DMS114 treated with DMSO at 0.1 percent for 48 hours (cell line): Measurements from ENCODE around the gene CLCNKB.
"Not testable (repeated sequence)": the region's sequence is repeated elsewhere in the genome, so short reads cannot be mapped to it uniquely, and the experiment has no call there.

Experiments used
- DNase-seq: peaks from one replicate; lab custom pipeline; 2025; ENCODE audit not compliant: unreplicated experiment; lab: John Stamatoyannopoulos, UW

The CLCNKB gene

GRCh38 chr1:16029288-16029687, 14.3 kb upstream of the CLCNKB start:
- no peak for DNase-seq

DNA sequence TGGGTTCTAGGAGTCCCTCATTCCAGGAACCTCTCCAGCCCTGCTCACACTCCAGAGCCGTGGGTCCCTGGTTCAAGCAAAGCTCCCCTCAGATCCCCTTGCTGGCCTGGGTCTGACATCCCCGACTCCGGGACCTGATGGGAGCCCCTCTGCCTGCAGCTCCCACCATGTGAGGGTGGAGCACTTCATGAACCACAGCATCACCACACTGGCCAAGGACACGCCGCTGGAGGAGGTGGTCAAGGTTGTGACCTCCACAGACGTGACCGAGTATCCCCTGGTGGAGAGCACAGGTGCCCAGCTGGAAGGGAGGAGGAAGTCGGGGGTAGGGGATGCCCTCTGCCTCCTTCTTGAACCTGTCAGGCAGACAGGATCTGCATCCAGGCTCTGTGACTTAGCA, 12.0 kb upstream of the CLCNKB start:
- DNase-seq: no peak

DNA sequence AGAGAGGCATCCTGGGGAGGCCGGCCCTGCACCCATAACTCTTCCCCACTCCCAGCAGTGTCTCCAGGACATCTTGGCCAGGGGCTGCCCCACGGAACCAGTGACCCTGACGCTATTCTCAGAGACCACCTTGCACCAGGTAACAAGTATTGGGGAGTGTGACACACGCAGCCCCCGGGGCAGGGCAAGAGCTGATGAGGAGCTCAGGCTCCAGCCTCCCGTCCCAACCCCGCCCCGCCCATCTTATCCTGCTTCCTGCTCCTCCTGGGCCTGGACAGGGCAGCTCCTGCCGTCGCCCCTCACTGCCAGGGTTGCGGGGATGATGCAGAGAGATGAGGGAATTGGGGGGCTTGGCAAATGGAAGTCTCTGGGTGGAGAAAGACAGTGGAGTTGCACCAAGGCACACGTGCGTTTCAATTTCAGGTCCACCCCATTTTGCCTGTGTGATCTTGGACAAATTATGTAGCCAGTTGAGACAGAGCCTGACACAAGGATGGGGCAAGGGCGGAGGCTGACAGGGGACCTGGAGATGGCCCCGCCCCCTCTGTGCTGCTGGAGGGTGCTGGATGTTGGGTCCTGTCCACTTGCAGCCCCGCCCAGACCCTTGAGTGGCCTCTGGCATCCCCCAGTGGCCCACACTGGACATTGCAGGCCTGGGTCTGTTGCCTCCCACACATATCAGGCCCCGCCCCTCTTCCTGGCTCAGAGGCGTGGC, 11.0 kb upstream of the CLCNKB start:
- peak; percentile 81 for DNase-seq

- DNase-seq: not testable (repeated sequence)
These were observed 10.4 kb upstream of the CLCNKB start for GRCh38 chr1:16033103-16033632.

DNA sequence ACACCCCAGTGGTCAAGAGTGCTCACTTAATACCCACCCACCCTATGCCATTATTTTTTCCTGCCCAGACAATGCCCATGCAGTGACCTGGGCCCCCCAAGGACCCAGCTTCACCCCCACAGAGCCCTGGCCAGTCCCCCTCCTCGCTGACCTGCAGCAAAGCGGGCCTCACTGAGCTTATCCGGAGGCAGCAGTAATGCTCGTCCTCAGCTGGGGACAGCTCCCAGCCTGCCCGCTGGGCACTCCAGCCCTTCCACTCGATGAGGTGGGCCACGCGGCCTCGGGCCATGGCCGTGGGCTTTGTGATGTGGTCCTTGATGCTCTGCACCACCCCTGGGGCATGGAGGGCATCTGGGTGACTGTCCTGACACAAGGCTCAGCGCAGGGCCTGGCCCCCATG, 7.1 kb upstream of the CLCNKB start:
- not testable (repeated sequence) for DNase-seq

DNA sequence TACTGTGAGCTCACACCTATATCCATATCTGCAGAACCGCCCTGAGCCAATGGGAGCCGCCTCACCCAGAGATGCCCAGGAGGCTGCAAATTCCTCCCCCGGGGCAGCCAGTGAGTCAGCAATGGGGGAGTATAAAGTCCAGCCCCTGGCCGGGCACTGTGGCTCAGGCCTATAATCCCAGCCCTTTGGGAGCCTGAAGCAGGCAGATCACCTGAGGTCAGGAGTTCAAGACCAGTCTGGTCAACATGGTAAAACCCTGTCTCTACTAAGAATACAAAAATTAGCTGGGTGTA, 5.0 kb upstream of the CLCNKB start:
- no peak for DNase-seq

- not testable (repeated sequence) for DNase-seq
These were observed 3.7 kb upstream of the CLCNKB start for GRCh38 chr1:16039871-16040270.

DNA sequence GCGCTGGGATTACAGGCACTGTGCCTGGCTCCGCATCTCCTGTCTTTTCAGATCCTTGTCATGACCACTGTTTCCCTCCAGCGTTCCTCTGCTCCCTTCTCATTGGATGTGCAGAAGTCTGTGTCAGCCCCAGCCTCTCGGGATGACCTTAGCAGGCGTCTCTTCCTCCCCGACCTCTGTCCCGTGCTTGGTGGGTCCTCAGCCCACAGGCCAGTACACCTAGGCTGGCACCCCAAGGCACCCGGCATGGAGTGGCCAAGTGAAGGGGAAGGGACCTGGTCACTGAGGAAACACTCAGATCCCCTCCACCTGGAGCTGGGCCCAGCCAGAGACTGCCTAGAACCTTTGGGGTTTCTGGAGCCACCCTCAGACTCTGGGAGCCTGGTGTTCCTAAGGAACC, 2.4 kb upstream of the CLCNKB start:
- DNase-seq: no peak

DNA sequence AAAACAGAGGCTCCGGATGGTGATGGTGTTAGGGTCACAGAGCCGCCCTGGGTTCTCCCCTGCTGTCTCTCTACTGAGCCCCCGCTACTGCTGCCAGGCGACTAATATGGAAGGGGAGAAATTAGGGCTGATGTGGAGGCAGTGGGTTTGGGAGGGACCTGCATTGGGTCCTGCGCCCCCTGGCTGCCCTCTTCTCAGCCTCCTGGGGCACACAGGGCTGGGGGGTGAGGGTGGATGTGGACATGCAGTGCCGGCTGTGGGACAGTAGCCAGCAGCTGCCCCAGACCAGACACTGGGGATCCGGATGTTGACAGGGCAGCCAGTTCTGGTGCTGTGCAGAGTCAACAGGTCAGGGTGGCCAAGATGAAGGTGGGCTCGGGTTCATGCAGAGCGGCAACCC, 1.5 kb upstream of the CLCNKB start:
- DNase-seq: no peak

DNA sequence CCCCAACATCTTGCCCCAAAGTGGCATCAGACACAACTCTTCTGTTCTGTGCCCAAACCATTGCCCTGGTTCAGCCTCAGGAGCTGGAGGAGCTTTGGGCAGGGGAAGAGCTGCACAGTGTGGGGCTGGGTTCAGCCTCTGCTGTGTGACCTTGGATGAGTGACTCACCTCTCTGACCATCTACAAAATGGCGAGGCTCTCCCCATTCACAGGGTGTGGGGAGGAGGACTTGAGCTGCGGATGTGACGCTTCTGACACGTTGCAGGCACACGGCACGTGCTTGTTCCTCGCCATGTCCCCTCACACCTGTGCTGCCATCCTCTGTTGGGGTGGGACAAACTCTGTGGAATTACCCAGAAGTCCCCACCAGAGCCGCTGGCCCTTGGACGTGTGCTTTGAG, 928 bp upstream of the CLCNKB start:
- DNase-seq: not testable (repeated sequence)

DNA sequence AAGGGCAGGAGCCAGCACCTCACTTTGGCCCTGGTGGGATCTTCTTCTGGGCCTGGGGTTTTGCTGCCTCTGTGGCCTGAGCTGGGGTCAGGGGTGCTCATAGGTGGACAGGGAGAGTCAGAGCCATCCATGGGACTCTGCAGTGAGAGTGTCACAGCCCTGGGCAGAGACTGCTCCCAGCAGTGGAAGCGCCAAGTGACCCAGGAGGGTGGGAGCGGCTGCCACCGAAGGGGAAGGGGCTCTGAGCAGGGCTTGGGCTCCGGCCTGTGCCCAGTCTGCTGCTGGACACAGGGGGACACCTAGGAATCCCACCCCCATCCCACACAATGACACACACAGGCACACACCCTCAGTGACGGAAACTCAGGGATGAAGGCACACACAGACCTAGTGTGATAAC, 368 bp downstream of the CLCNKB start:
- DNase-seq: no peak

GRCh38 chr1:16046842-16047241, 3.3 kb downstream of the CLCNKB start:
- DNase-seq: no peak

- DNase-seq: no peak
These were observed 4.4 kb downstream of the CLCNKB start for GRCh38 chr1:16047791-16048475.

DNA sequence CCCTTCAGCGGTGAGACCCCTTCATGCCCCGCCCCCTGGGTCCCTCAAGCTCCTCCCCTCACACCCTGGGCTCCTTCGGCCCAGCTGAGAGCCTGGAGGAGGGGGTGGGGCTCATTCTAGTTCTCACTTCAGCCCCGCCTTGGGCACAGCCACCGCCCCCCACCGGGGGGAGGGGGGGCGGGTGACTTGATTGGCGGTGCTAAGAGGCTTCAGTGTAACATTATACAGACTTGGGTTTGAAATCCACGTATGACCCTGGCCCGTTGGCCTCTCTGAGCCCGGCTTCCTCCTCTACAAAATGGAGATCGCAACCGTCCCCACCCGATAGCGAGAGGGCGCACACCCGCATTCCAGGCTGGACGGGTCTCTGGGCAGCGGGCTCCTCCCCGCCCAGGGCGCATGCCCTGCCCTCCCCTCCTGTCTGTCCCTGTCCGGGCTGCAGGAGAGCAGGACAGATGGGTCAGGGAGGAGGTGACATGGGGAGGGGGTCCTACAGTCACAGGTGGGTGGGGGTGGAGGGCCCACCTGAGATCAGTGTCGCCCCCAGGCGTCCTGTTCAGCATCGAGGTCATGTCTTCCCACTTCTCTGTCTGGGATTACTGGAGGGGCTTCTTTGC, 5.1 kb downstream of the CLCNKB start:
- no peak for DNase-seq

- DNase-seq: no peak
These were observed 6.7 kb downstream of the CLCNKB start for GRCh38 chr1:16050328-16050727.

- DNase-seq: no peak
These were observed 7.5 kb downstream of the CLCNKB start for GRCh38 chr1:16051039-16051438.

DNA sequence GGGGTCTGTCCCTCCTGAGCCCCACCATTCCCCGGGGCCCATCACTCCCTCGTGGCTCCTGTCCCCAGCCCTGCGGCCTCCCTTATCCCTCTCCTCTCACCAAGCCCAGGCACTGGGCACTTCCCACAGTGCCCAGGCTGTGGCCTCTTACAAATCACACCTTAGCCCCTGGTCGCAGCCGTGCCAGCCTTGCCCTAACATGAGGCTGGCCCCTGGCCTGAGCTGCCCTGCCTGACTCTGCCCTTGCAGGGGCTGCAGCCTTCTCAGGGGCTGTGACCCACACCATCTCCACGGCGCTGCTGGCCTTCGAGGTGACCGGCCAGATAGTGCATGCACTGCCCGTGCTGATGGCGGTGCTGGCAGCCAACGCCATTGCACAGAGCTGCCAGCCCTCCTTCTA, 8.4 kb downstream of the CLCNKB start:
- not testable (repeated sequence) for DNase-seq

DNA sequence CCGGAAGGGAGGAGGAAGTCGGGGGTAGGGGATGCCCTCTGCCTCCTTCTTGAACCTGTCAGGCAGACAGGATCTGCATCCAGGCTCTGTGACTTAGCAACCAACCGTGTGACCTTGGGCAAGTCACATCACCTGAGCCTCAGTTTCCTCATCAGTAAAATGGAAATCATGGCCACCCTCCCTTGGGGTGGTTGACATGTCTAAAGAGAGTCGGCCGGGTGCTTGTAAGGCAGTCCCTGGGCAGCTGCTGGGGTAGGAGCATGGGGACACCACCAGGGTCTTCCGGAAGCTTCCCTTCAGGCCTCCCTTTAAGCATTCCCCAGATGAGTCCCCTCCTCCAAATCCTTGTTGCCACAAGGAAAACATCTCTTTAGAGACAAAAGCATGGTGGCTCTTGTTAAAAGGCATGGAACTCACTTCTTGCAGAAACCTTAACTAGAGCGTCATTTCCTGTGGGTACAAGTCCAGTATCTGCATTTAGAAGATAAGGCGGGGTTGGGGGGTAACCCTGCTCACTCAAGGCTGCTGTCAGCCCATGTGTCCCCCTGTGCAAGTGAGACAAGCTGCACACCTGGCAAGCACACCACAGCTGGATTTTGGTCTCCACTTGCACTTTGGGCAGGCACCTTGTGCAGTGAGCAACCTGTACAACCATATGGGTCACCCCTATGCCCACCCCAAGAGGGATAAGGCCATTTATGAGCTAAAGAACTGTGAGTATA, 10.4 kb downstream of the CLCNKB start:
- no peak for DNase-seq

GRCh38 chr1:16054598-16055540, 11.3 kb downstream of the CLCNKB start:
- DNase-seq: no peak
